IMR-90 (cell line): Measurements from ENCODE around the gene CAMK2D. TPM values are rescaled to one million over a fixed set of nuclear protein-coding genes. Genes with fewer than 3 reads are reported as not detected.

Source experiments
- ATAC-seq: fragments of 200-7000 bp; cut with Tn5 transposase; 2 replicates; pipeline ENCODE4 v1.9.1; 2020; ENCODE audit warnings: low read depth, mild to moderate bottlenecking, moderate library complexity
- BruUV-seq: library from RNA; stranded (reverse); fragments of 400-500 nt; replicated peaks from 2 replicates; lab custom pipeline; 2021; lab: Mats Ljungman, UMichigan
- CTCF ChIA-PET: fragments of 300-600 bp; formaldehyde crosslinking; extraction: SDS; loops from one replicate; lab custom pipeline; 2021; ENCODE audit warnings: antibody characterized with exemption; lab: Yijun Ruan, JAX
- POLR2A ChIA-PET: fragments of 300-600 bp; sonication (Branson Sonifier 250); formaldehyde crosslinking; loops from one replicate; lab custom pipeline; 2022; ENCODE audit warnings: antibody characterized with exemption; ENCODE audit not compliant: unreplicated experiment; lab: Charles Lee
- DNase-seq: peaks from one replicate; pipeline ENCODE4 v3.0.0; 2013
- H2AFZ ChIP-seq: replicated peaks from 2 replicates; pipeline ENCODE3; 2013; ENCODE audit warnings: low read length, mild to moderate bottlenecking; ENCODE audit not compliant: poor library complexity
- H2AK5ac ChIP-seq: 2 replicates; pipeline ENCODE4 v1.6.1; 2013; ENCODE audit warnings: low read depth, low read length, inconsistent platforms
- H2AK9ac ChIP-seq: replicated peaks from 2 replicates; pipeline ENCODE3; 2013; ENCODE audit warnings: mild to moderate bottlenecking, low read depth, low read length, moderate library complexity; ENCODE audit not compliant: poor library complexity
- H2BK120ac ChIP-seq: 2 replicates; pipeline ENCODE4 v1.6.1; 2013; ENCODE audit warnings: low read depth, low read length, inconsistent platforms
- H2BK15ac ChIP-seq: 3 replicates; pipeline ENCODE4 v1.6.1; 2013; ENCODE audit warnings: low read depth, low read length, inconsistent platforms
- H2BK20ac ChIP-seq: 2 replicates; pipeline ENCODE4 v1.6.1; 2013; ENCODE audit warnings: low read depth, mild to moderate bottlenecking, inconsistent platforms, low read length, moderate library complexity
- H2BK5ac ChIP-seq: 2 replicates; pipeline ENCODE4 v1.6.1; 2013; ENCODE audit warnings: mild to moderate bottlenecking, low read depth, low read length, inconsistent platforms; ENCODE audit not compliant: poor library complexity, severe bottlenecking
- H3K14ac ChIP-seq: replicated peaks from 2 replicates; pipeline ENCODE4 v1.6.1; 2013; ENCODE audit warnings: low read depth, low read length, inconsistent platforms
- H3K18ac ChIP-seq: 2 replicates; pipeline ENCODE4 v1.6.1; 2013; ENCODE audit warnings: low read depth, low read length, control low read depth
- H3K23ac ChIP-seq: 2 replicates; pipeline ENCODE4 v1.6.1; 2013; ENCODE audit warnings: low read depth, low read length, inconsistent platforms
- H3K27ac ChIP-seq: 2 replicates; pipeline ENCODE4 v1.5.1; 2013; ENCODE audit warnings: mild to moderate bottlenecking, control low read depth, low read length; ENCODE audit not compliant: insufficient read depth
- H3K27me3 ChIP-seq: 2 replicates; pipeline ENCODE4 v1.6.1; 2013; ENCODE audit warnings: low read length; ENCODE audit not compliant: control insufficient read depth, insufficient read depth
- H3K36me3 ChIP-seq: 2 replicates; pipeline ENCODE4 v1.6.1; 2013; ENCODE audit warnings: low read length, mixed read lengths; ENCODE audit not compliant: control insufficient read depth, insufficient read depth
- H3K4ac ChIP-seq: 2 replicates; pipeline ENCODE4 v1.6.1; 2013; ENCODE audit warnings: low read depth, low read length, inconsistent platforms
- H3K4me1 ChIP-seq: 2 replicates; pipeline ENCODE4 v1.6.1; 2013; ENCODE audit warnings: low read length, mixed read lengths; ENCODE audit not compliant: control insufficient read depth, insufficient read depth
- H3K4me2 ChIP-seq: 2 replicates; pipeline ENCODE4 v1.6.1; 2013; ENCODE audit warnings: low read depth, mild to moderate bottlenecking, control low read depth, low read length, moderate library complexity
- H3K4me3 ChIP-seq: 2 replicates; pipeline ENCODE4 v1.5.1; 2013; ENCODE audit warnings: low read depth, mild to moderate bottlenecking, control low read depth, low read length, moderate library complexity; ENCODE audit not compliant: insufficient read depth
- H3K56ac ChIP-seq: 2 replicates; pipeline ENCODE4 v1.6.1; 2013; ENCODE audit warnings: low read length, inconsistent platforms; ENCODE audit not compliant: insufficient read depth; ENCODE audit errors: extremely low read depth
- H3K79me1 ChIP-seq, 2 experiments: 2 replicates each; pipeline ENCODE4 v1.6.1; 2013; ENCODE audit warnings: low read length in 2 of 2, inconsistent platforms in 1 of 2, low read depth in 1 of 2
- H3K9ac ChIP-seq: 2 replicates; pipeline ENCODE4 v1.6.1; 2013; ENCODE audit warnings: low read depth, low read length, control low read depth
- H3K9me1 ChIP-seq: 2 replicates; pipeline ENCODE4 v1.6.1; 2013; ENCODE audit warnings: low read length, inconsistent platforms; ENCODE audit not compliant: insufficient read depth
- H3K9me3 ChIP-seq: 2 replicates; pipeline ENCODE4 v1.6.1; 2013; ENCODE audit warnings: low read length; ENCODE audit not compliant: control insufficient read depth, insufficient read depth
- H4K20me1 ChIP-seq: 2 replicates; pipeline ENCODE4 v1.6.1; 2013; ENCODE audit warnings: low read length, inconsistent platforms; ENCODE audit not compliant: insufficient read depth
- H4K5ac ChIP-seq: 2 replicates; pipeline ENCODE4 v1.6.1; 2013; ENCODE audit warnings: mild to moderate bottlenecking, low read depth, low read length, control low read depth
- H4K8ac ChIP-seq, 2 experiments: 2 replicates each; pipeline ENCODE4 v1.6.1; 2013; ENCODE audit warnings: low read depth in 2 of 2, low read length in 2 of 2, control low read depth in 1 of 2, inconsistent platforms in 1 of 2
- H4K91ac ChIP-seq: 2 replicates; pipeline ENCODE4 v1.6.1; 2013; ENCODE audit warnings: low read depth, low read length, inconsistent platforms; ENCODE audit not compliant: insufficient read depth
- BHLHE40 ChIP-seq: fragments of 150-350 bp; IDR thresholded peaks from 2 replicates; pipeline ENCODE4 v1.6.1; 2016; ENCODE audit warnings: mild to moderate bottlenecking, low read depth, low read length
- MAFK ChIP-seq: IDR thresholded peaks from 2 replicates; pipeline ENCODE4 v1.6.1; 2012; ENCODE audit warnings: low read depth, low read length, improper control_type of control experiment
- MXI1 ChIP-seq: IDR thresholded peaks from 2 replicates; pipeline ENCODE4 v1.6.1; 2012; ENCODE audit warnings: low read depth, mild to moderate bottlenecking, low read length, moderate library complexity, borderline replicate concordance
- NFE2L2 ChIP-seq: fragments of 150-350 bp; IDR thresholded peaks from 2 replicates; pipeline ENCODE4 v1.6.1; 2016; ENCODE audit warnings: low read depth, mild to moderate bottlenecking, low read length
- RAD21 ChIP-seq: IDR thresholded peaks from 2 replicates; pipeline ENCODE4 v1.6.1; 2012; ENCODE audit warnings: low read length, improper control_type of control experiment
- WGBS, 2 experiments: methylation state at CpG; one replicate each; pipeline versions ENCODE4 v1.1.5 to v1.1.7; 2013; ENCODE audit warnings: missing lambda C conversion rate in 2 of 2; ENCODE audit not compliant: insufficient read length in 1 of 2; ENCODE audit errors: extremely low coverage in 2 of 2; 5-methylcytosine and 5-hydroxymethylcytosine counted together
- dilution Hi-C: fragments of 300-500 bp; cut with HindIII; formaldehyde crosslinking; loops from one replicate; pipeline ENCODE4 v1.14.3; 2018; ENCODE audit warnings: low sequenced_read_pairs; ENCODE audit not compliant: unreplicated experiment
- in situ Hi-C: fragments of 300-500 bp; cut with MboI; formaldehyde crosslinking; loops from 3 replicates; pipeline ENCODE4 v1.14.3; 2019; ENCODE audit warnings: low sequenced_read_pairs, inconsistent platforms, mixed read lengths
- intact Hi-C: fragments of 100-400 bp; cut with micrococcal nuclease; formaldehyde crosslinking; loops from 2 replicates; pipeline ENCODE4 v1.10.0; 2022
- polyA plus RNA-seq, 3 experiments: library from polyadenylated mRNA; depleted of rRNA; stranded (reverse); fragments of >200 nt; gene quantifications; 2 replicates each; pipeline ENCODE4 v1.2.3, GENCODE V29; 2012; ENCODE audit warnings: low replicate concordance in 1 of 3
- total RNA-seq: library from RNA; depleted of rRNA; stranded (reverse); fragments of >200 nt; gene quantifications from 2 replicates; pipeline ENCODE4 v1.2.3, GENCODE V29; 2012
- TF ChIP-seq, protein P1 (sequence below): fragments of 150-350 bp; IDR thresholded peaks from 2 replicates; pipeline ENCODE4 v1.6.1; 2017; ENCODE audit warnings: mild to moderate bottlenecking, antibody characterized with exemption, low read length, low read depth
- TF ChIP-seq, protein P2 (sequence below): fragments of 150-350 bp; IDR thresholded peaks from 2 replicates; pipeline ENCODE4 v1.6.1; 2016; ENCODE audit warnings: low read depth, mild to moderate bottlenecking, low read length, moderate library complexity, borderline replicate concordance

Gene CAMK2D
- total and polyA plus RNA-seq, 2 of the 4 experiments (the other 2 are of a cell fraction): 44.6 to 156 TPM

DNA sequence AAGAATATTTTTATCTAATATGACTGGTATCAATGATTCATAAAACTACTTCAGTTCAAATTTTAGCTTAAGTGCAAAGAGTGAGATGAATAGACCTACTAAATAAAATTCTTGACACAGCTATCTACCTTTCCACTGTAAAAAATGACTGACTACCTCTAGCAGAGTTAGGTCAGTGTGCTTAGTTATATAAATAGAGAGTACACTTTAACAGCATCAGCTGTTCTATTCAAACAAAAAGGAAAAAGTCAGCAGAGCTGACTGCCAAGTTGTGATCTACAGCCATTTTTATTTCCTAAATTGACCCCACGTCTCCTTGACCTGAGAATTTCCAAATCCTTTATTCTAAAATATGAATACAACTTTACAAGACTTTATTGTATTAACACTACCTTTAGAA is 262.4 kb downstream of the CAMK2D start:
- TF ChIP-seq, protein P1, sequence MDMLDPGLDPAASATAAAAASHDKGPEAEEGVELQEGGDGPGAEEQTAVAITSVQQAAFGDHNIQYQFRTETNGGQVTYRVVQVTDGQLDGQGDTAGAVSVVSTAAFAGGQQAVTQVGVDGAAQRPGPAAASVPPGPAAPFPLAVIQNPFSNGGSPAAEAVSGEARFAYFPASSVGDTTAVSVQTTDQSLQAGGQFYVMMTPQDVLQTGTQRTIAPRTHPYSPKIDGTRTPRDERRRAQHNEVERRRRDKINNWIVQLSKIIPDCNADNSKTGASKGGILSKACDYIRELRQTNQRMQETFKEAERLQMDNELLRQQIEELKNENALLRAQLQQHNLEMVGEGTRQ: no peak
- TF ChIP-seq BHLHE40 (no peak), MXI1 (no peak), MAFK (no peak), NFE2L2 (no peak), RAD21 (no peak)
- TF ChIP-seq, protein P2, sequence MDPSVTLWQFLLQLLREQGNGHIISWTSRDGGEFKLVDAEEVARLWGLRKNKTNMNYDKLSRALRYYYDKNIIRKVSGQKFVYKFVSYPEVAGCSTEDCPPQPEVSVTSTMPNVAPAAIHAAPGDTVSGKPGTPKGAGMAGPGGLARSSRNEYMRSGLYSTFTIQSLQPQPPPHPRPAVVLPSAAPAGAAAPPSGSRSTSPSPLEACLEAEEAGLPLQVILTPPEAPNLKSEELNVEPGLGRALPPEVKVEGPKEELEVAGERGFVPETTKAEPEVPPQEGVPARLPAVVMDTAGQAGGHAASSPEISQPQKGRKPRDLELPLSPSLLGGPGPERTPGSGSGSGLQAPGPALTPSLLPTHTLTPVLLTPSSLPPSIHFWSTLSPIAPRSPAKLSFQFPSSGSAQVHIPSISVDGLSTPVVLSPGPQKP: no peak
- Histone ChIP-seq H4K5ac (no peak overlapping the region), H3K4ac (no peak overlapping the region), H3K4me1 (no peaks in the 10 kb centered on the region; the same call in 1 of the 2 replicates), H3K27ac (no peak overlapping the region), H2AK9ac (no peak overlapping the region), H3K9me3 (no peaks in the 10 kb centered on the region), H3K9me1 (peaks cover 6% of the 10 kb centered on the region; the same call in 1 of the 2 replicates), H3K56ac (no peak overlapping the region), H3K36me3 (peaks cover 11% of the 10 kb centered on the region), H2BK15ac (no peak overlapping the region), H3K4me2 (no peak overlapping the region), H3K27me3 (no peaks in the 10 kb centered on the region), H3K9ac (no peak overlapping the region), H2BK5ac (no peak overlapping the region), H3K18ac (no peak overlapping the region), H3K79me1 (peaks cover 0 to 8% of the 10 kb centered on the region in 2 experiments; a peak in 3 of 4 replicates), H4K20me1 (no peaks in the 10 kb centered on the region), H2BK20ac (no peak overlapping the region), H2BK120ac (no peak overlapping the region), H3K14ac (no peak overlapping the region), H3K23ac (no peak overlapping the region), H3K4me3 (no peak overlapping the region), H2AFZ (no peak overlapping the region), H4K91ac (no peak overlapping the region), H4K8ac (no peak overlapping the region), H2AK5ac (no peak overlapping the region)
- in situ Hi-C loops: no loop called here
- ChIA-PET POLR2A (no interaction called here), CTCF (interaction anchor here (0.5 to 1.1 kb wide), 3 partner anchors 13 to 187 kb away, joined by 3 to 9 read pairs (median 3); no protein-coding TSS in a partner anchor)
- BruUV-seq: no TSS peak
- no peak for DNase-seq
- dilution Hi-C loops: no loop called here
- intact Hi-C loops: no loop called here
- WGBS, 2 experiments: no CpG with 5 or more reads among the region's 1 CpG
- no peak for ATAC-seq
